ENCODE data around the gene ADIRF.

DNA sequence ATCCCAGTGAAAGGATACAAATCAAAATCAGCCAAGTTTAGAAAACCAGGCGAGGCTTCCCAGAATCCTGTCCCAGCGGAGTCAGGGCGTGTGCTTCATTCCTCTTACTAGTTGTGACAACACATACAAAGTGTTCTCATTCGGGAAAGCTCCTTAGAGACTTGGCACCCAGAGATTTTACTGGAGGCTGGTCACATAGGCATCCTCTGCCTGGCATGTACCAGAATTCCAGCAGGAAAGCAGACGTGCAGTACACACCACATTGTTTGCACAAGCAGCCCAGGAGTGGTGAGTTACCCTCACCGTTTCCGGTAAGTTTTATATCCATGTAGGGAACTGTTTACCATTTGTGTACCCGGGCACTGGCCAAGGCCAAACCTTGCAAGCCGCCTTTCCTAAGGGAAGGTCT, 45.7 kb upstream of the ADIRF start:
- TF ChIP-seq, protein P1, sequence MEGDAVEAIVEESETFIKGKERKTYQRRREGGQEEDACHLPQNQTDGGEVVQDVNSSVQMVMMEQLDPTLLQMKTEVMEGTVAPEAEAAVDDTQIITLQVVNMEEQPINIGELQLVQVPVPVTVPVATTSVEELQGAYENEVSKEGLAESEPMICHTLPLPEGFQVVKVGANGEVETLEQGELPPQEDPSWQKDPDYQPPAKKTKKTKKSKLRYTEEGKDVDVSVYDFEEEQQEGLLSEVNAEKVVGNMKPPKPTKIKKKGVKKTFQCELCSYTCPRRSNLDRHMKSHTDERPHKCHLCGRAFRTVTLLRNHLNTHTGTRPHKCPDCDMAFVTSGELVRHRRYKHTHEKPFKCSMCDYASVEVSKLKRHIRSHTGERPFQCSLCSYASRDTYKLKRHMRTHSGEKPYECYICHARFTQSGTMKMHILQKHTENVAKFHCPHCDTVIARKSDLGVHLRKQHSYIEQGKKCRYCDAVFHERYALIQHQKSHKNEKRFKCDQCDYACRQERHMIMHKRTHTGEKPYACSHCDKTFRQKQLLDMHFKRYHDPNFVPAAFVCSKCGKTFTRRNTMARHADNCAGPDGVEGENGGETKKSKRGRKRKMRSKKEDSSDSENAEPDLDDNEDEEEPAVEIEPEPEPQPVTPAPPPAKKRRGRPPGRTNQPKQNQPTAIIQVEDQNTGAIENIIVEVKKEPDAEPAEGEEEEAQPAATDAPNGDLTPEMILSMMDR (conservative IDR thresholded peaks at IDR 0.05; ENCODE audit: low read depth, low read length), result no peak
- TF ChIP-seq EZH2 (IDR thresholded peaks at IDR 0.05; ENCODE audit: borderline replicate concordance, low read depth, low read length, poor library complexity, severe bottlenecking), result no peak

Data from A673 (cell line).